Gastrocnemius medialis (tissue), 4 donors: Measurements from ENCODE around the gene LCN10.

Experiments used
- POLR2A ChIP-seq, 2 donors: fragments of 450-650 bp; IDR thresholded peaks; one replicate each; pipeline ENCODE4 v1.6.1; 2017; ENCODE audit warnings: antibody characterized with exemption in 2 of 2, mild to moderate bottlenecking in 2 of 2, moderate library complexity in 2 of 2
- TF ChIP-seq, protein P1 (sequence below), 5 experiments: fragments of 450-650 bp in 3 of 5; fragments of 200-600 bp in 2 of 5; sonication (generic) in 2 of 5; IDR thresholded peaks in 4 of 5; conservative IDR thresholded peaks in 1 of 5; 1 replicate in 4 of 5; 2 replicates in 1 of 5; pipeline ENCODE4 v1.5.1; 2016 to 2019; ENCODE audit warnings: antibody characterized with exemption in 5 of 5, mild to moderate bottlenecking in 3 of 5, moderate library complexity in 3 of 5

DNA sequence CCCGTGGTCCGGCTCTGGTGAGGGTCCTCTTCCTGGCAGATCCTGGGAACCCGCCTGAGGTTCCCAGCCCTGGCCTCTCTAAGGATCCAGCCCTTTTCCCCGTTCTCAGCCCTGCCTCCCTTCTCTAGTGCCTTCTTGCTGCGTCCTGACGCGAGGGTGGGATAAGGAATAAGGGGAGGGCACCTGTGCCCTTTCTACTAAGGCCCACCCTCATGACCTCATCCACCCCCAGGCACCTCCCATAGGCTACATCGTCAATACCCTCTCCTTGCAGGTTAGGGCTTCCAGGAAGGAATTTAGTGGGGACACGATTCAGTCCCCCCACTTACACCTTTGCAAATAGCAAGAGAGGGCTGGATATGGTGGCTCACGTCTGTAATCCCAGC, 41.1 kb downstream of the LCN10 start:
- no peak for TF ChIP-seq POLR2A (IDR thresholded peaks at IDR 0.05)
- TF ChIP-seq, protein P1, sequence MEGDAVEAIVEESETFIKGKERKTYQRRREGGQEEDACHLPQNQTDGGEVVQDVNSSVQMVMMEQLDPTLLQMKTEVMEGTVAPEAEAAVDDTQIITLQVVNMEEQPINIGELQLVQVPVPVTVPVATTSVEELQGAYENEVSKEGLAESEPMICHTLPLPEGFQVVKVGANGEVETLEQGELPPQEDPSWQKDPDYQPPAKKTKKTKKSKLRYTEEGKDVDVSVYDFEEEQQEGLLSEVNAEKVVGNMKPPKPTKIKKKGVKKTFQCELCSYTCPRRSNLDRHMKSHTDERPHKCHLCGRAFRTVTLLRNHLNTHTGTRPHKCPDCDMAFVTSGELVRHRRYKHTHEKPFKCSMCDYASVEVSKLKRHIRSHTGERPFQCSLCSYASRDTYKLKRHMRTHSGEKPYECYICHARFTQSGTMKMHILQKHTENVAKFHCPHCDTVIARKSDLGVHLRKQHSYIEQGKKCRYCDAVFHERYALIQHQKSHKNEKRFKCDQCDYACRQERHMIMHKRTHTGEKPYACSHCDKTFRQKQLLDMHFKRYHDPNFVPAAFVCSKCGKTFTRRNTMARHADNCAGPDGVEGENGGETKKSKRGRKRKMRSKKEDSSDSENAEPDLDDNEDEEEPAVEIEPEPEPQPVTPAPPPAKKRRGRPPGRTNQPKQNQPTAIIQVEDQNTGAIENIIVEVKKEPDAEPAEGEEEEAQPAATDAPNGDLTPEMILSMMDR (IDR thresholded peaks at IDR 0.05 in 4 of 5, conservative IDR thresholded peaks at IDR 0.05 in 1 of 5) = no peak
